Measurements from ENCODE around the gene ZDHHC14.
"Not testable (repeated sequence)": the region's sequence is repeated elsewhere in the genome, so short reads cannot be mapped to it uniquely, and the experiment has no call there.

The ZDHHC14 gene

DNA sequence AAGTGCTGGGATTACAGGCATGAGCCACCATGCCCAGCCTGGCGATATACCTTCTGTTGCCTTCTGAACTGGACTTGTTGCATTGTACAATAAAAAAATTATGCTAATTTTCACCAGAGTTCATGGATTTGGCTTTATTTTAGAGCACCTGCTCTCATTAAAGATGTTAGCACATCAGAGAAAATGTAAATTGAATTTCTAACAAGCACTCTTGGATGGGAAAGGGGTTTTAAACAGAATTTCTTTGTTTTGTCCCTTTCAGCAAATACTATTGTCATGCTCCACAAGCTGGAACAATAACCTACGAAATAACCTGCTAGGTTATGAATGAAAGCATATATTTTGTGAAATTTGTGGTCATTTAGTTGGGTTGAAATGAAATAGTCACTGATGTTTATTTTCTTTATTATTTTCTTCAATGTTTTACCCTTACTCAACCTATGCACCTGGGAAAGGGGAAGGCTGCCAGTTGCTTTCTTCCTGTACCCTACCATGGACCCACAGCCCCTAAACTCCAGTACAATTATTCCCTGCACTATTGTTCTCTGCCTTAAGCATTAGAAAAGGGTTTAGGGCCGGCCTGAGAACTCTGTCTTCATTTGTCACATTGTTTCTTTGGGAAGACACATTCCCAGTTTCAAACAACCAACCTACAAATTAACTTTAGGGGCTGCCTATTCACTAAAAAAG is 22.2 kb downstream of the ZDHHC14 start:
- FAIRE-seq, result no peak

DNA sequence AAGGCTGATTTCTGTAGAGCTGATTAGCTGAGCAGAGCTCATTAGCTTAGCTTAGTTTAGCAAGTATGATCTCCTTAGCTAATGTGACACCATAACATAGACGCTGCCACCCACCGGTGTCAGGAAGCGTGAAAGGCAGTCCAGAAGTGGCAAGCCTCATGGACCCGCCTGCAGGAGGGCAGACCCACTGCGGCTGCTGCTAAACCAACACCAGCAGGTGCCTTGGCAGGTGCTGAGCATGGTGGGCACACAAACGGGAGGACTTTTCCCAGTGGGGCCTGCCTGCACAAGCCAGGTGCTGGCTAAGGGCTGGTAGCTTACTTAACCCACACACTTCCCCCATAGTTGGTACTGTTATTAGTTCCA is 22.7 kb downstream of the ZDHHC14 start:
- no peak for DNase-seq (ENCODE audit: insufficient read length, low spot score)
- peak; percentile 62 for FAIRE-seq

More for the DNA sequence above, 22.2 kb downstream of the ZDHHC14 start:
- DNase-seq (ENCODE audit: insufficient read length, low spot score), result no peak

DNA sequence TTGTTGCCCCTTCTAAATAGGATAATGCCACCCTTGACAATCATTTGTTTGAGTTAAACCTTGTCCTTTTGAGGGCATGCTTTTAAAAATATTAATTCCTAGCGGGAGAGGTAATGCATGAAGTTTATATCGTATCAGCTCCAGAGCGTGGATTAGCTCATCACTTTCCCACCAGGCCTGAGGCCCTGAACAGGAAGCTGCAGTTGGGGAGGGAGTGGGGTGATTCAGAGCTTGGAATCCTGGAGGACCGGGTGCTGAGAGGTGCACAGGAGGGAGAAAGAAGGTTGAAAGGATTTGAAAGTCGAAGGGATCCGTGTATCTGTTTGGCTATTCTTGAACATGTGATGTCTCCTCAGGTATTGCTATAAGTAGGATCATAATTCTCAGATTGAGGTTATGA is 25.0 kb downstream of the ZDHHC14 start:
- no peak for DNase-seq (ENCODE audit: insufficient read length, low spot score)

DNA sequence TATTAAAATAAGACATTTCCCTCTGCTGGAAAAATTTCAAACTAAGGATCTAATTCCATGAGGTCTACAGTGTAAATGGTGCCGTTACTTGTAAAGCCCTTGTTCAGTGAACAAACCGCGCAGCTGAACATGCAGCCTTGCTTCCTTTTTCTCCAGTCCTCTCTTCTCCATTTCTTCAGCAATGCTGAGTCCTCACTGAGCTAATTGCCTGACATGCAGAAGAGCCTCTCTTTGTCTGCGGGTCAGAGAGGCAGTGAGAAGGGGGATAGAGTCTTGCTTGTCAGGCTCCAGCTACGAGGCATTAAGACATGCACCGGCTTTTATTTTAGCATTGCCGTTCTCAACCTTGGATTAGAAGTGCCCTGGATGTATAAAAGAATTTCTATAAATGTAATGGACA is 25.7 kb downstream of the ZDHHC14 start:
- DNase-seq (ENCODE audit: insufficient read length, low spot score), result no peak
- no peak for FAIRE-seq

More for the DNA sequence above, 25.0 kb downstream of the ZDHHC14 start:
- no peak for FAIRE-seq

DNA sequence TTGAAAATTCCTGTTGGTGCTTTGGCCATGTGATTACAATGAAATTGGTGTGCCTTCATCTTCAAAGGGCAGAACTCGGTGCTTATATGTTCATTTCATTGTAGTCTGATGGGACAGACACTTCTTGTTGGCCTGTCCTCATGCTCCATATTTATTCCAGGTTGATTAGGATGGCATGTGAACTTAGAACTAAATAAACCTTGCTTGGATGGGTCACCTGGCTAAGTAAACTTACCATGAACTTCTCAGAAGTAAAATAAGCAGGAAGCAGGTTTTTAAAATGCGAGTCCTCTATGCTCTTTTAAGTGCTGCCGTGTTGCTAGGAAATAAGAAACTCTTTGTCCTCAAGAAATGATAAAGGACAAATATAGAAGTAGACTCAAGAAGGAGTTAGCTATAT is 26.7 kb downstream of the ZDHHC14 start:
- FAIRE-seq (no peak), DNase-seq (ENCODE audit: insufficient read length, low spot score) (no peak)

DNA sequence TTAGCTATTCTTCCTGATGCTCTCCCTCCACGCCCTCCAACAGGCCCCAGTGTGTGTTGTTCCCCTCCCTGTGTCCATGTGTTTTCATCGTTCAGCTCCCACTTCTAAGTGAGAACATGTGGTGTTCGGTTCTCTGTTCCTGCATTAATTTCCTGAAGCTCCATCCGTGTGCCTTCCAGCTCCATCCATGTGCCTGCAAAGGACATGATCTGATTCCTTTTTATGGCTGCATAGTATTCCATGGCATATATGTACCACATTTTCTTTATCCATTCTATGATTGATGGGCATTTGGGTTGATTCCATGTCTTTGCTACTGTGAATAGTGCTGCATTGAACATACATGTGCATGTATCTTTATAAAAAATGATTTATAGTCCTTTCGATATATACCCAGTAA is 27.4 kb downstream of the ZDHHC14 start:
- FAIRE-seq; DNase-seq (ENCODE audit: insufficient read length, low spot score): not testable (repeated sequence)

DNA sequence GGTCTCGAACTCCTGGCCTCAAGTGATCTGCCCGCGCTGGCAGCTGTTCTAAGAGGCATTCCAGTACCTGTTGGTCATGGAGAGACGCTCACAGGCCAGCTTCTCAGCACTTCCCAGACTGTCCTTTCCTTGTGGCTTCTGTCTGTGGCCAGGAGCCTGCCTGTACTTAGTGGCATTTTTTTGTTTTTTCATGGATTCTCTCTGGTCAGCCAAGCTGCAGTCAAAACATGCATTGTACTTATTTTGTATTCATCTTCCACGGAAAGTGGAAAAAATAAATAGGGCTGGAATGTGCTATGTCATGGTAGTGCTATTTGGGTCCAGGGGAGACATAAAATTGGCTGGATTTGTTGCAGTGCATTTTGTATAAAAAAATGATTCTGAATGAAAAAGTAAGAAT is 29.1 kb downstream of the ZDHHC14 start:
- FAIRE-seq, result no peak
- no peak for DNase-seq (ENCODE audit: insufficient read length, low spot score)

DNA sequence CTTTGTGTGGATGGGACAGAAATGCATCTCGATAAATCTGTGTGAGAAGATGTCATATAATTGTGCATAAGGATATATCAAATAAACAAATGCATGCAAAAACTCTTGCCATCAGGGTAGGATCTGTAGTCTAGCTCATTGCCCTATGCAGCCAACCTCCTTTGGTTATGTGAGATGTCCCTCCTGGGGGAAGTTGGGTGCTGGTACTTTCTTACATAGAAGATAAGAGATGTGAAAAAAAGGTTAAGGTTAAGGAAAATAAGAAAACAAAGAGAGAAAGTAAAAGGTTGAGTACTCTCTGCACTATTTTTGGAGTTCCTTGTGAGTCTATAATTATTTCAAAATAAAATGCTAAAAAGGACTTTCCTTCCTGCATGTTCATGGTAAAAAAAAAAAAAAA is 30.4 kb downstream of the ZDHHC14 start:
- DNase-seq (ENCODE audit: insufficient read length, low spot score) (no peak), FAIRE-seq (no peak)

DNA sequence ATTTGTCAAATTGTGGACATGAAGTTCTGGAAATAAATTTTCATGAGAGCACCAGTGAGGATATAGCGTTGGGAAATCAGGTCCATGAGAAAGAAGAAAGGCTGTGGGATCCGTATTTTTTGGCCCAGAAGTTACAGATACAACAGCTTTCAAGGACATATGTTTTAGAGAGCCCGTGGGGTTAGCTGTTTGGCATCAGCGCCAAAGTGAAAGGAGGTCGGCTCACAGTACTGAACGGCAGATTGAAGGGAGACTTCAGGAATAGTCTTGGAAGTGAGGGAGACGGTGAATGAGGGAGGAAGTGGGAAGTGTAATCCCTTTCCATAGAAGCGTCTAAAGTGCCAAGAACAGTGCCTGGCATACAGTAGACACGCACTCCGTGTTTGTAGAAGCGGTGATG is 31.8 kb downstream of the ZDHHC14 start:
- DNase-seq (ENCODE audit: insufficient read length, low spot score) (no peak), FAIRE-seq (no peak)

DNA sequence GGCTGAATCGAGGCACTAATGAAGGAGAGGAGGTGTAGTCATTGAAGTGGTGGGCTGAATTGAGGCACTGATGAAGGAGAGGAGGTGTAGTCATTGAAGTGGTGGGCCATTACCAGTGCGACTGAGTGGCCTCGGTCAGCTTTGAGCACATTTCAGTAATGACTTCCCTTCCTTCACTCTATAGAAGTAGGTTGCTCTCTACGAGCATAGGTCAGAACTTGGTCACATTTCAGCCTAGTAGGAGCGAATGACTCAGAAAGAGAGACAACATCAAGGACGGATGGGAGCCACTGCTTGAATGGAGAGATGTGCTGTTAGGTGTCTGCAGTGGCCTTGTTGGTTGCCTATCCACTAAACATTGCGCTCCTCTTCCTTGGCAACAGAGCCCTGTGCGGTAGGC is 39.5 kb downstream of the ZDHHC14 start:
- no peak for FAIRE-seq
- no peak for DNase-seq (ENCODE audit: insufficient read length, low spot score)

DNA sequence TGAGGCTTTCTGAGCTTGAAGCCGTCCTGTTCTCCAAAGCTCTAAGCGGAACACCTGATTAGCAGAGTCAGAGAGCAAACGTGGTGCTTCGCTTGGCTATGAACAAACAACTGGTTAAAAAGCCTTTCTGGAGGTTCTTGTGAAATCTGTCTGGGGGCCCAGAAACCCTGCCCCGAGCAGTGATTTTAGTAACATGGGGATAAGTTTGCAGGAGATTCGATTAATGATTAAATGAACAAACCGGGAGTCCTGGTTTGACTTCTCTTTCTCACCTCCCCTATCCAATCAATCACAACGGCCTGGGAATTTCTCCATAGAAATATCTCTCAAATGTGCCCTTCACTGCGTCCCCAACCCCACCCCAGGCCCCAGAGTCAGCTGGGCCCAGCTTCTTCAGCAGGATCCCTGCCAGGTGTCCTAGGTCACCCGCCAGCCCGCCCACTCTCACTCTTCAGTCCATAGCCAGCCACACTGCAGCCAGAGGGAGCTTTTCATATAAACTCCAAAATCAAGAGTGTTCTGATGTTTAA is 43.6 kb downstream of the ZDHHC14 start:
- DNase-seq (ENCODE audit: insufficient read length, low spot score) (no peak), FAIRE-seq (no peak)

DNA sequence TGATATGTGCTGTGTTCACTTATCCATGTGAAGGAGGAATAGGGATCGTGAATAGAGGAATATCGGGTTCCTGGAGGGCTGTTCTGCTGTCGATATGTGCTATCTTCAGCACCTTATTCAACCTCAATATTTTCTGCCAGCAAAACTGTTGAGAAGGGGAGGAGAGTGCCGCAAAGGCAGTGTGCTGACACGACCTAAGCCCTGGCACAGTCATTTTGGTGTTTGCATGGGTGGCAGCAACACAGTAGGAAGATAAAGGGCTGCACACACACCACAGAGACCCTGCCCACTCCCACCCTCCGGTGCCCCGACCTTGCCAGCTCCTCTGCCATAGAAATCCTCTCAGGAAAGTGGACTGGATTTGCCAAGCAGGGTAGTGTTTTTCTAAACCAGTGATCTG is 47.0 kb downstream of the ZDHHC14 start:
- DNase-seq (ENCODE audit: insufficient read length, low spot score), result no peak
- no peak for FAIRE-seq

DNA sequence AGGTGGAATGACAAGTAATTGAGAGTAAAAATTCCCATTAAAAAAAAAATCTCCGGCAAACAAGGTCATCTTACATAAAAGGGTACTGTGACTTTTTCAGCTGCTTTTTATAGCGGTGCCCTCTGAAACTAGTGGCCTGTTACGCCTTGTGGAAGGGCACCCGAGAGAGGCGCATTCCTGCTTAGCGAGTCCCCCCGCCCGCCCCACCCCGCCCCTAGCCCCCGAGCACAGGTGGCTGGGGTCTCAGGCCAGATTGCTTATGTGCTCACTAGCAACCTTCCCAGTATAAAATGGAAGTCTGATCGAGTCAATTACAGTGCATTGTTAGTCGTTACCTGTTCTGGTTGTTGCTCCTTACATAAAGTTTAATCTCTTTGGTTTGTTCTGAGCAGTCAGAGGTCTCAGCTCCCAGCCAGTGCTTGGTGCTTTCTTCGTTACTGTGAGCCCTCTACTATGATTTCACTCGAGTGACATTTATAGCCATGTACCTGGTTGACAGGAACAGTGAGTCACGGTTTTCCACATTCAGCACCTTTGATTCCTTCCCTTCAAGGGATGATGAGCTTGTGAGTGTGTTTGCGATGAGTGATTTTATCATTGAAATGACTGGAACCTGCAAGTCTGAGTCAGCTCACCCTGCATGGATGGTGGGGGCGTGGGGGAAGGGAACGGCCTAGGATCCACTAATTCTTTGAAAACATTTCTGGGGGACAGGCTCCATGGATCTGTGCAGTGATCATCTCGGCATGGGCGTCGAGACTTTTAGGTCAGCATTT is 47.6 kb downstream of the ZDHHC14 start:
- DNase-seq (ENCODE audit: insufficient read length, low spot score) (no peak), FAIRE-seq (no peak)

DNA sequence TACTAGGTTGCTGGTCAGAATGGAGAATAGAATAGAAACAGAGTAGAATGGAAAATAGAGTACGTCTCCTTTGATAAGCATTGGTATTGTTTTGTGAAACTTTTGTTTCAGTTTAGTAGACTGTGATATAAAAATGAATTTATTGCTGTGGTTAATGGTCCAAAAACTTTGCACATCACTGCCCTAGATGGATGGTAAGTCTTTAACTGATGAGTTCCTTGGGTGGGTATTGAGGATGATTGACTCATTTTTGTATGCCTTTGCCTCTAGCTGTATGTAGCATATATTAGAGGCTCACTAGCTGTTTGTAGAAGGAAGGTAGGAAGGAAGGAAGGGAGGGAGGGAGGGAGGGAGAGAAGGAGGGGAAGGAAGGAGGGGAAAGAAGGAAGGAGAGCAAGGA is 48.3 kb downstream of the ZDHHC14 start:
- DNase-seq (ENCODE audit: insufficient read length, low spot score) (no peak), FAIRE-seq (no peak)

DNA sequence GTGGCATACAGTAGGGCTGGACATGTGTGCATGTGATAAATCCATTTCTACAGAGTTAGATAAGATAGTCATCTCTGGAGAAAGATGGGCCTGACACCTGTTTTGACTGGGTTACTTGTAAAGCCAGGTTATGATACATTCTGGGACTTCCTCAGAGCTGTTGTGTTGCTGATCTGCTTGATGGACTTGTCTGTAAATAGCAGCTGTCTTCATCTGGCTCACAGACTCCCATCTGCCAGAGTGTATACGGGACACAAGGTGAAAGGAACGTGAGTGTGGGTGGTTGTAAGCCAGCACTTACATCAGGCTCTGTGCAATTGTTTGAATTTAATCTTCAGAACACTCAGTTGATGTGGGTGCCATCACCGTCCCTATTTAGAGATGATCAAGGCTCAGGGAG is 49.8 kb downstream of the ZDHHC14 start:
- DNase-seq (ENCODE audit: insufficient read length, low spot score), result no peak

DNA sequence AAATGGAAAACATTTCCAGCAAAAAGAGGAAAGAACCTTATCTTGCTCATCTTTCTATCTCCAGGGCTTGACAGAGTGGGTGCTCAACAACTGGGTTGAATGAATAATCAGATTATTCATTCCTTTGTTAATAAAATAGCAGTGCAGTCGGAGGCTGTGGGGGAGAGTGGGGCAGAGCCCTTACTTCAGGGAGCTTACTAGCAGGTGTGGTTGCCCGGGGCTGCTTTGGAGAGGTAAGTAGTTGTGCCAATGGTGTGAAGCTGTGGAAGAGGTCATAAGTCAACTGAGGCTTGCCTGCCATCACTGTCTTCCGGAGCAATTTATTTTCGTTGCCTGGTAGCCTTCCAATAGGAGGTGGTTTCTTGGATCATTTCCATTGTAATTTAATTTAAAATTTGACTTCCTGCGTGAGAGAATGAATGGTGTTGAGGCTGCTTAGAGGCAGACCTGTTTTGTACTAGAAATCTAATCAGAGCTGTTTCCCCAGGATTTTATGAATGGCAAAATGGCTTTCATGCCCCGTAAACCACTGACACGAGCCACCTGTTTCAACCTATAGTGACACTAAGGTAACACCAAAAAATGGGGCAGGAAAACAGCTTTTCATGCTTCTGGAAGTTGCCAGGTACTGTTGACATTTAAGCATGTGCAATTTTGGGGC is 51.4 kb downstream of the ZDHHC14 start:
- no peak for FAIRE-seq
- DNase-seq (ENCODE audit: insufficient read length, low spot score), result no peak

More for the DNA sequence above, 49.8 kb downstream of the ZDHHC14 start:
- no peak for FAIRE-seq

DNA sequence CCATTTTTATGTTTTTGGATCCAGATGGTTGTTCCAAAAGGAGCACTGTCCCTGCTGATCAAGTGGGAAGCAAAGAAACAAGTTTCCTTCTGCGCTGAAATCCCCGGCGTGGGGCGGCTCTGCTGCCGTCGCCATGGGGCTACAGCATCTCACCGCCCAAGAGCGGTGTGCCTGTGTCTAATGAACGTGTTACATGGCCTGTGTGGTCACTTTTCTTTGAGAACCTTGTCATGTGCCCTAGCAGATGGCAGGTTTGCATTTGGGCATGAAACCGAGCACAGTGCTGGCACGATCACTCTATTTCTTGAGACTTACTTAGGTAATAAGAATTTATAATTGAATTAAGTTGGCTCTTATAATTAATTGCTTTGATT is 51.9 kb downstream of the ZDHHC14 start:
- FAIRE-seq (no peak), DNase-seq (ENCODE audit: insufficient read length, low spot score) (no peak)

DNA sequence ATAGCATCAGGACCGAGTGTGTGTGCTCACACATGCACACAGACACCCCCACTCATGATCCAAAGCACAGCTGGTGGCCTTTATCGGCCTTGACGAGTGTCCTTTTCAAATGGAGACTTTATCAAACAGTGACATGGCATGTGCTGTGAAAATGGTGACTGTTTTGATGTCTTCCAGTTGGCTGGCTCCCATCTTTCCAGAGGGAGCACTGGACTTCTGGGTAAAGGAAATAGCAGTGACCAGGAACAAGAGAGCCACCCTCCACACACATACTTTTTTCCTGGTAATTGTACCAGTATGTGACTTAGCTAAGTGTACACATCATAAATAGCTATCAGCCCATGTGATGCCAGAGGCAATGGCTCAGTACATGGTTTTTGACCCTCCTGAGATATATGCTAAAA is 52.7 kb downstream of the ZDHHC14 start:
- no peak for FAIRE-seq
- DNase-seq (ENCODE audit: insufficient read length, low spot score), result no peak

DNA sequence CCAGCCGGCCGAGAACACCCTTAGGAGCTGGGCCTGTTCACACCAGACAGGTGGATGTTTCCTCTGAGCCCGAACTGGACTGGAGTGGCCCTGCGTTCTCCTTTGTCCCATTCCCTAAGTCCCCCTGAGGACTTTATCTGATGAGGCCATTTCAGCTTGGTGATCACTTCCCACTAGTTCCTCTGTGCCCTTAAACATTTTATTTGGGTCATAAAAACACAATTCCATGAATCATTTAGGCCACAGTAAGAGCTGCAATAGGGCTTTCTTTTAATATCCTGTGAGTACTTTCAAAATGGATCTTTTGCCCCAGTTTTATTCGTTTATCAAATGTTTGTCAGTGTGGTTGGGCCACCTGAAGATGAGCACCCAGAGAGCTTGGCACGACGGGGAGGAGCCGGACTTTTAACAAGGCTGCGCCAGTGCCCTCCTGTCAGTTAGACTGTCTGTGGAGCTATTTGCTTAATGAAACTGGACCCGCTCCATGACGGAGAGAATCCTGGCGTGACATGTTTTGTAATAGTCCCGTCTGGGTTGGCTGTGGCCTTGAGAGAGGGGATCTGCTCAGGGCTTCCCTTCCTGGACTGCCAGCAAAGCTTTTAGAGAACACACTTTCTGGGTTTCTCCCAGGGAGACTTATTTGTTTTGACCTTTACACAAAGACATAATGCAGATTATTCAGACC is 53.5 kb downstream of the ZDHHC14 start:
- FAIRE-seq (no peak), DNase-seq (ENCODE audit: insufficient read length, low spot score) (no peak)

DNA sequence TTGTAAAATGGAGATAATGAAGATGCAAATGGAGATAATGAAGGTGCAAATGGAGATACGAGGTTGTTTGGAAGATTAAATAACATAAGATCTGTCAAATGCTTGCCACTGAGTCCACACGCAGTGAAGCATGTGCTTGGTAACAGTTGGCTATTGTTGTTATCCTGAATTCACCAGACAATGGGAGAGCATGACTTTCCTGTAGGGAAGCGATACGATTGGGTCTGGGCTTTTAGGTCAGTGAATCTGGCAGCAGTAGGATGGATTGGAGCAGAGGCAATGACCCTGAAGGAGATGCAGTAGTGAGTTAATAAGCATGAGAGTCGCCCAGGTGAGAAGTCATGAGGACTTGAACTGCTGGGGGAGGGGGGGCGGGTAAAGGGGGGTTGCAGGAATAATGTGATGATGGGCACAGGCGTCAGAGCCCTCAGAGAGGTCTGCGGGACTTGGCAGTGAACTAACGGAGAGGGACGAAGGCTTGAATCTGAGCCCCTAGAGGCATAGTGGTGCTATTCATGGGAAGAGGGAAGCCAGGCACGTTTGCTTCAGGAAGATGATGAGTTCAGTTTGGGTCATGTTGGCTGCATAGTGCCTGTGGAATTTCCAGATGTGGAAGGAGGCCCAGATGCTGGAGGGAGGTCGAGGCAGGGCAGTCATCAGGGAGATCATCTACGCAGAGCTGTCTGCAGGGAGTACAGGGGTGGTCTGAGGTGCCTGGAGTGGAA is 55.4 kb downstream of the ZDHHC14 start:
- no peak for DNase-seq (ENCODE audit: insufficient read length, low spot score)
- FAIRE-seq, result no peak
